Endothelial cell of umbilical vein (primary cell): Measurements from ENCODE around the gene P2RY2.

ENCODE experiments used
- CTCF ChIP-seq, 2 donors: IDR thresholded peaks; 1 replicate in 1 of 2; 2 replicates in 1 of 2; pipeline ENCODE4 v1.5.1; 2011; ENCODE audit warnings: low read length in 2 of 2, mild to moderate bottlenecking in 2 of 2, moderate library complexity in 2 of 2, control low read depth in 1 of 2, inconsistent platforms in 1 of 2, low read depth in 1 of 2; ENCODE audit not compliant: insufficient read depth in 1 of 2; ENCODE audit errors: extremely low read depth in 1 of 2
- EZH2 ChIP-seq: IDR thresholded peaks from 2 replicates; pipeline ENCODE4 v1.6.1; 2012; ENCODE audit warnings: borderline replicate concordance, low read depth, mild to moderate bottlenecking, moderate library complexity, low read length, inconsistent platforms; ENCODE audit not compliant: severe bottlenecking
- FOS ChIP-seq: IDR thresholded peaks from 2 replicates; pipeline ENCODE4 v1.6.1; 2011; ENCODE audit warnings: mild to moderate bottlenecking, low read length, moderate library complexity, borderline replicate concordance; ENCODE audit not compliant: insufficient read depth
- GATA2 ChIP-seq: IDR thresholded peaks from 2 replicates; pipeline ENCODE4 v1.7.0; 2011; ENCODE audit warnings: low read depth, mild to moderate bottlenecking, moderate library complexity, mixed read lengths, low read length; ENCODE audit not compliant: insufficient read length, insufficient read depth
- JUN ChIP-seq: IDR thresholded peaks from 2 replicates; pipeline ENCODE4 v1.6.1; 2011; ENCODE audit warnings: borderline replicate concordance, low read depth; ENCODE audit not compliant: insufficient read length, insufficient read depth
- MAX ChIP-seq: IDR thresholded peaks from 2 replicates; pipeline ENCODE4 v1.6.1; 2011; ENCODE audit not compliant: insufficient read depth, insufficient read length
- MYC ChIP-seq: IDR thresholded peaks from one replicate; pipeline ENCODE4 v1.6.1; 2011; ENCODE audit warnings: mild to moderate bottlenecking, low read depth, low read length
- POLR2A ChIP-seq: IDR thresholded peaks from 2 replicates; pipeline ENCODE4 v1.6.1; 2012; ENCODE audit warnings: low read depth, mild to moderate bottlenecking, control low read depth, low read length
- POLR2AphosphoS5 ChIP-seq: IDR thresholded peaks from 2 replicates; pipeline ENCODE4 v1.6.1; 2012; ENCODE audit warnings: low read depth, mild to moderate bottlenecking, control low read depth, low read length, moderate library complexity; ENCODE audit not compliant: insufficient read depth

- no peak for TF ChIP-seq POLR2AphosphoS5
- no peak for TF ChIP-seq CTCF (IDR thresholded peaks at IDR 0.05; ENCODE audit: extremely low read depth in 1 of 2, insufficient read depth in 1 of 2, low read depth in 1 of 2, low read length in 2 of 2)
- TF ChIP-seq POLR2A: no peak
- TF ChIP-seq MAX: no peak
- no peak for TF ChIP-seq EZH2
- TF ChIP-seq JUN: no peak
- no peak for TF ChIP-seq FOS
- TF ChIP-seq MYC: no peak
- no peak for TF ChIP-seq GATA2
These were observed 39.4 kb upstream of the P2RY2 start for GRCh38 chr11:73178681-73179080.
